HG03558 (cell line): Measurements from ENCODE around the gene MACO1.
"Not testable (repeated sequence)": the region's sequence is repeated elsewhere in the genome, so short reads cannot be mapped to it uniquely, and the experiment has no call there.

ENCODE experiments used
- ATAC-seq: cut with Tn5 transposase; IDR thresholded peaks from one replicate; pipeline ENCODE4 v1.9.1; 2021; ENCODE audit warnings: moderate number of reproducible peaks; ENCODE audit not compliant: unreplicated experiment; ENCODE audit errors: extremely low read depth

MACO1 gene

DNA sequence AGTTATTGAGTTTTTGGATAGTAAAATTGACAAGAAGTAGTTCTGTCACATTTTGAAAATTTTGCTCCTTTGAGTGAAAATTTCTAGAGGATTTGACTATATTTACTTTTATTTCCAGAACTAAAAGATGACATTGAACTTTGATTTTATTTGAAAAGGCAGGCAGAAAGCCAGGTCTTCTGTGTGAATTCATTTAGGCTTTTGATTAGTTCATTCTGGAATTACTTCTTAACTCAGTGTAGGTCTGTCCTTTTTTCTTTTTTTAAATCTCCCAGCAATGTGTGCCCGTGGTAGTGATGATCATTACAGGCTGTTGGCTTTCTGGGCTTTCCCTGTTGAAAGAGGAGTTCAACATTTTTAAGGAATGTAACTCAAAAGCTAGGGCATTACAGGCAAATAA lies 53.8 kb downstream of the MACO1 start:
- no peak for ATAC-seq

DNA sequence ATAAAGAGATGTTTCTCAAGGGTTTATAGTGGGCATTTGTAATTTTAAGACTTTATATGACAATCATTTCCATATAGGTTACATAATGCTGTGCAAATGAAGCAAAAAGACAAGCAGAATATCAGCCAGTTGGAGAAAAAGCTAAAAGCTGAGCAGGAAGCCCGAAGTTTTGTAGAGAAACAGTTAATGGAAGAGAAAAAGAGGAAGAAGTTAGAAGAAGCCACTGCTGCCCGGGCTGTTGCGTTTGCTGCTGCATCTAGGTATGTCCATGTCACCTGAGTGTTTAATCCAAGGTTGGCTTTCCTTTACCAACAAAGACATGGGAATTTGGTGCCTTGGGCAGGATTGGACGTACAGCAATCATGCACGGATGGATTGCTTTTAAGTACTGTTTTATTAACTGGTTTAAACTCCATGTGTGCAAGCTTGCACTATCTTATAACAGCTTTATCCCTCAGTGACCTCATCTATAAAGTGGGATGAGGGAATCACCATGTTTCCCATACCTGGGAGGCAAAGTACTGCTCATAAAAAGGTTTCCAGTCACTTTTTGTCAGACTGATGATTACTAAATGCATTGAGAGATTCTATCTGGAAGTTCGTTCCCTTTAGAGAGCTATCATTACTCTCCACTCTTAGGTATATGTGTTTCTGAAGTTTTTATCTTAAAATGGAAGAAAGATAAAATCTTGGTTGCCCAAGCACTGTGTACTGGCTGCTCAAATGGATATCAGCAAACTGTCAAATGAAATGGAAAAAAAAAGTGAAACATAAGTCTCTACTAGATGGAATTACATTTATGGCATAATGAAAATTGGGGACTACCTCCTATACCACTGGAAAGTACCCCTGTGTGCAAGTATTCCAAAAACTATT lies 55.1 kb downstream of the MACO1 start:
- no peak for ATAC-seq

DNA sequence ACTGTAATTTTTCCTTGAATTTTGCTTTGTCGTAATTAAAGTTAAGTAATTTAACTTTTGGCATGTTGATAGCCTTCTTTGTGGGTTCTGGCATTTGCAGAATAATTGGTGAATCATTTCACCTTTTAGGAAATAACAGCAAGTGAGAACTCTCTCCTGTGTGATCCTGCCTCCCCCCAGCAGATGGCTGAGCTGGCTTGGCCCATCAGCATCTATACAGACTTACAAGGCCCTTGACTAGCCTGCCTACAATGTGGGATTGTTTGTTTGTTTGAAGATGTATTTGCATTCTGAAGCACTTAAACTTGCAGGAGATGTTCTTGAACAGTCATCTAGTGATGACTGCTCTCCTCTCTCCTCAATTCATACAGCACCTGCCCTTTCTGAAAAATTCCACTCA lies 55.9 kb downstream of the MACO1 start:
- no peak for ATAC-seq

DNA sequence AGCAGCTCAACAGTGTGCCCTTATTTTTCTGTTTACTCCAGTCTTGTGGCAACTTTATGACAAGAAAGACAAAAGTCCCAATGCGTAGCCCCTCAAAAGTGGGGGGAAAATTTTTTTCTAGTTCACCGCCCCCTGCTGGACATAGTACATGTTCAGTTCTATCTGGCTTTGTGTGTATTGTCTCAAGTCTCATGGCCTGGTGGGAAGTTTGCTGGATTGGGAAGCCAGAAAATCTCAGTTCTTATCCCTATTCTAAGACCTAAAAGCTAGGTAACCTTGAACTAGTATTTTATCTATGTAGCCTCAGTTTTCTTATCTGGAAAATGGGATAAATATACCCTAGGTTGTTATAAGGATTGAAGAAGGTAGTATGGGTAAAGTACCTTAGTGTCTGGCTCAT lies 56.9 kb downstream of the MACO1 start:
- ATAC-seq = no peak

DNA sequence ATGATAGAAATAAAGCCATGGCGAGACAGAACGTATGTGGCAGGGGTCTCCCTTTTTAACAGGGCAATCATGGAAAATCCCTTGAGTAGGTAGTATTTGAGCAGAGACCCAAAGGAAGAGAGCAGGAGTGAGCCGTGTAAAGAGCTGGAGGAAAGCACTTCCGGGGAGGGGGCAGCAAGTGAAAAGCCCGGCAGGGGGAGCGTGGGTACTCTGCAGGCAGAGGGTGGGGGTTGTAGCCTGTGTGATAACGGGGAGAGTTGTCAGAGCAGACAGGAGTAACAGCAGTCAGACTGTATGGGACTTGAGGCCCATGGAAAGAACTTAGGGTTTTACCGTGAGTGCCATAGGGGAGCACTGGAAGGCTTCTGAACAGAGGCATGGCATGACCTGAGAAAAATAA lies 61.6 kb downstream of the MACO1 start:
- ATAC-seq = no peak

DNA sequence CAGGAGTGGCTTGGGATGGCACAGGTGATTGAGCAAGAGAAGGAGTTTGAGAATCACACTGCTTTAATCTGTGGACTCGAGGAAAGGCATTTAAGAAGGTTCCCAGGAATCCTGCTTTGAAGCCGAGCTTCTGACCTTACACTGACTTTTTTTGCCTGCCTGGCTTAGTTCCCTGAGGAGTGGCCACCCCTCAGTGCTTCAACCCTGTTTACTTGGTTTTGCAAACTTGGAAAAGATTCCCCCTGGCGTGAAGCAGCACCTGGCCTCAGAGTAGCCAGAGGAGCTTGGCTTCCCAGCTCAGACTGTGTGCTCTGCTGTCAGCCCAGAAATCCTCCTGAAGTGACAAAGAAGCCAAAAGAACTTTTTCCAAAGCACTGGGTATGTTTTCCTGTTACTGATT lies 64.3 kb downstream of the MACO1 start:
- ATAC-seq = no peak

DNA sequence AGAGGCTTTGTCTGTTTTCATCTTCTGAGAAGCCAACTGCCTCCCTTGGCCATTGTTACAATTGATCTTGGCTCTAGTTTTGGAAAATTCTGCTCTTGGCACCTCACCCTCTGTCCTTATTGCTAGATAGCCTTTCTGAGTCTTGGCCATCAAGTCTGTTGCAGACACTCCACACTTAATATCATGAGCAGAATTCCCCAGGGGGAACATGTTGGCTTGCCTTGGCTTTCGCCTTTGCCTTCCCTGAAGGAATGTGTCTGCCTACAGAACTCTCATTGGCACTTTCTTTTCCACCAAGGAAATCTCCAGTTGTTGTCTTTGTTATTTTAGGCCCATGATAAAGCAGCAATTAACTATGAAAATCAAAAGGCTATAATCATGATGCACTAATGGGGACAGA lies 70.0 kb downstream of the MACO1 start:
- no peak for ATAC-seq

DNA sequence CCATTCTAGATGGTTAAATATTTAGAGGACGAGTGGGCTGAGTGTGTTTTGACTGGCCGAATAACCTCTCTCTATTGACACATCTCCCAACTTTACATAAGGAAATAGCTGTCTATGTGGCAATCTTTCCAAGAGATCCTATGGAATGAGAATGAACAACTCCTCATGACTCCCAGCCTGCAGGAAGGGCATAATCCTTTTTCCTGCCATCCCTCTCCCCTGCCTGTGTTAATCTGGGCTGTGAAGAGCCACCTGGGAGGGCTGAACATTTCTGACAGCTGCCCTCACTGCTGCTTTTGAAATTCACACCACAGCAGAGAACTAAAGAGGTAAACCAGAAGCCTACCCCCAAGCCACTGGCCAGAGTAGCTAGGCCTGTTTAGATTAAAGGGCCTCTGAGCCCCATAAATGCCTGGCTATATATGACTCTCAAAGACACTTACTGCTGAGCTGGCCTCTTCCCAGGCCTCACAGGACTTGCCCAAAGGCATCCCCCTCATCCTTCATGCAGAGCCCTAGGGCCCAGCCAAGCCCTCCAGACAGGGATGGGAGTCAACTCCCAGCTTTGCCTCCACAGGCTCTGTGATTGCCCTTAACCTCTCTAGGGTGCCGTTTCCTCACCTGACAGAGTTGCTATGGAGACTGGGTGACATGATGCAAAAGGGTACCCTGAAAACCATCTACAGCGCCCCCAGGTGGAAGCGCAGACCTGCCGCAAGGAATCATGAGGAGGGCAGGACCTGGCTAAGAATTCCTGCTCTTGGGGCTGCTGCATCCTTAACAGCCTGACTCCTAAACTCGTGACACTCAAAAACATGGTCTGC lies 70.8 kb downstream of the MACO1 start:
- ATAC-seq = no peak

DNA sequence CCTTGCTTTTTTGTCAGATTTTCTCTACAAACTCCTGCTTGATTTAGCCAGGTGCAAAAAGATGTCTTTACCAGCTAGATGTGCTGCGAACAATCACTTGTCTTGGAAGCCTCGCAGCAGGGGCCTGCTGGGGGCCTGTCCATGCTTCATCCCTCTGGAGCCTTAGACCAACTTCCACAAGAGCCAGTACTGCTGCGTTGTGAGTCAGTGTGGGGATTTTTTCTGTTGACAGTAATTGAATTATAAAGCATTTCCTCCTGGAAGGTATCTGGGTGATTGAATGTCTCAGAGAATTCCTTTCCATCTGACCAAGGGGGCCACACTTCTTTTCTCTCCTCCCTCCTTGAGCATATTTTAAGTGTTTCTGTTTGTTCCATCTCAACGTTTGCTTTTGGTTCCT lies 72.3 kb downstream of the MACO1 start:
- ATAC-seq = no peak

DNA sequence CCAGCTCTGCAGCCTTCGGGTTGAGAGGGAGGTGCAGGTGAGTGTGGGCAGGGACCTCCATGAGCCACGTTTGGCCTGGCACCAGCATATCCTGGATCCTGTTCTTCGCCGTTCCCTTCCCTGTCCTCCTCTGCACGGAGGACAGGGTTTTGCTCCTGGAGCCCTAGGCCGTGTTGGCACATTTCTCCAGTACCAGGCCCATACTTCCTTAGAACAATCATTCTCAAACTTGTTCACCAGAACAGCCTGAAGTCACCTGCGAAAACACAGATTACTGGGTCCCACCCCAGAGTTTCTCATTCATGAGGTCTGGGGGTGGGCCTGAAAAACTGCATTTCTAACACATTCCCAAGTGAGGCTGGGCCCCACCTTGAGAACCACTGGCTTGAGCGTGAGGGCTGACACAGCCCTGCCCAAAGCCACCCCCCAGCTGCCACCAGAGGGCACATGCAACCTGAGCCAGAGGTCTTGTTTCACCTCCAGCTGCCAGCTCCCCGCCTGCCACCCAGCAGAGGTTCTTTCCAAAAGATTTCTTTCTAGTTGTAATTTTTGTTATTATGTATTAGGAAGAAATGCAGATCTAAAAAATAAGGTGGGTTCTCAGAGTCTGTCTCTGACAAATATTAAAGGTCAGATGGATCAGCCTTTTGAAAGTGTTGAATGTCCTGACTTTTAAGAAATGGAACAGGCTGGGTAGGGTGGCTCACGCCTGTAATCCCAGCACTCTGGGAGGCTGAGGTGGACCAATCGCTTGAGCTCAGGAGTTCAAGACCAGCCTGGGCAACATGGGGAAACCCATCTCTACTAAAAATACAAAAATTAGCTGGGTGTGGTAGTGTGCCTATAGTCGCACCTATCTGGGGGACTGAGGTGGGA lies 73.1 kb downstream of the MACO1 start:
- no peak for ATAC-seq

DNA sequence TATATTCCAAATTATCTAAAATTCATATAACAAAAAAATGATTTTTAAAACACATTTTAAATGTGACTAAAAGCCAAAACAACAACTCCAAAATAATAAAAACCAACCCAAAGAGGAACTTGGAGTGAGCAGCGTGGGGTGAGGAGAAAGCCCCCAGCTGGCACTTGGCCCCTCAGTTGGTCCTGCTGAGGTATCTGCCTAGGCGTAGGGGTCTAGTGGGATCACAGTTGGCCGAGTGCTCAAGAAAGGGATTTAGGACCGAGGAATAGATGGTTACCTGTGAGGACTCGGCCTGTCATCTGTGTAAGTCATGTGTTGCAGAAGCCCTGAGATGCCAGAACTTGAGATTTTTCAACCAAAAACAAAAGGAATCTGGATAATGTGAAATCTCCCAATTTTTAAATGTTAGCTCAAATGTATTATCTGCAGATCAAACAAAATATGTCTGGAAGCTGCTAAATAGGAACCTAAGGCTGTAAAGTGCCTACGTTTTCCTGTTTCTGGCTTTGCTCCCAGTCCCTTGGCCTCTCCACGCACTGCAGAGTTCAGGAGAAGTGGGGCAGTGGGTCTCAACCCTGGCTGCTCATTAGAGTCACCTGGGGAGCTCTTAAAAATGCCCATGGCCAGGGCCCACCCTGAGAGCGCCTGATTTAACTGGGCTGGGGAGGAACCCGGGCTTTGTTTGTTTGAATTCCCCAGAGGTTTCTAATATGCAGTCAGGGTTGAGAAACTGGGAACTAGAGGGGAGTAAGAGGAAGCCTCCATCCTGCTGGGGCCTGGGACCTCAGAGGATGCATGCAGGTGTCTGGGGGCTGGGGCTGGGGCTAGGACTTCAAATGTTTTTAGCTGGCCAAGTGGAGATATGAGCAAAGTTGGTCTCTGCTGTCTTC lies 74.3 kb downstream of the MACO1 start:
- no peak for ATAC-seq

DNA sequence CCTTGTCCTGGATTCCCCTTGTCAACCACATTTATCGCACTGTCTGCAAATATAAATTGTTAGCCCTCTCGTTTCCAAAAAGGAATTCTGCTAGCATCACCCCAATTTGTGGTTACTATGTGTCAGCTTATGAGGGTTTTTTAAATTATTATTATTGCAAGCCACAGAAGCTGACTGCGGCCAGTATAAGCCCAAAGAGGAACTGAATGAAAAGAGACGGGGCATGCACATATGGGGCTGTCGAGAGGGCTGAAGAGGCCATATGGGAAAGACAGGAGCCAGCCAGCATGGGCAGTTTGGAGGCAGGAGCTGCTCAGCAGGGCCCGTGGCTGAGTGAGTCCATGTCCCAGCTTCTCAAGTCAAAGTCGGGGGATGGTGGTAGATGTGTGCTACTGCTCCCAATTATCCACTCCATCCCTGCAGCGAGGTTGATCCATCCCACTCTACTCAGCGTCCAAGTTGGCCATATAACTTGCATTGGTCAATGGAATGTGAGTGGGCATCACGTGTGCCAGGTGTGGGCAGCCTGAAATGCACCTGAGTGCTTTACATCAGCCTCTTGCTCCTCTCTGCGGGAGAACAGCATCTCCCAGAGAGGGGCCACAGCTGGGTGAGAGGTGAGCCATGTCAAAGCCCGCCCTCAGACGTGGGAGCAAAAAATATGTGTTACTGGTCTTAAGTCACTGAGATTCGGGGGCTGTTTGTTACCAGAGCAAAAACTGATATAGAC lies 75.1 kb downstream of the MACO1 start:
- no peak for ATAC-seq

DNA sequence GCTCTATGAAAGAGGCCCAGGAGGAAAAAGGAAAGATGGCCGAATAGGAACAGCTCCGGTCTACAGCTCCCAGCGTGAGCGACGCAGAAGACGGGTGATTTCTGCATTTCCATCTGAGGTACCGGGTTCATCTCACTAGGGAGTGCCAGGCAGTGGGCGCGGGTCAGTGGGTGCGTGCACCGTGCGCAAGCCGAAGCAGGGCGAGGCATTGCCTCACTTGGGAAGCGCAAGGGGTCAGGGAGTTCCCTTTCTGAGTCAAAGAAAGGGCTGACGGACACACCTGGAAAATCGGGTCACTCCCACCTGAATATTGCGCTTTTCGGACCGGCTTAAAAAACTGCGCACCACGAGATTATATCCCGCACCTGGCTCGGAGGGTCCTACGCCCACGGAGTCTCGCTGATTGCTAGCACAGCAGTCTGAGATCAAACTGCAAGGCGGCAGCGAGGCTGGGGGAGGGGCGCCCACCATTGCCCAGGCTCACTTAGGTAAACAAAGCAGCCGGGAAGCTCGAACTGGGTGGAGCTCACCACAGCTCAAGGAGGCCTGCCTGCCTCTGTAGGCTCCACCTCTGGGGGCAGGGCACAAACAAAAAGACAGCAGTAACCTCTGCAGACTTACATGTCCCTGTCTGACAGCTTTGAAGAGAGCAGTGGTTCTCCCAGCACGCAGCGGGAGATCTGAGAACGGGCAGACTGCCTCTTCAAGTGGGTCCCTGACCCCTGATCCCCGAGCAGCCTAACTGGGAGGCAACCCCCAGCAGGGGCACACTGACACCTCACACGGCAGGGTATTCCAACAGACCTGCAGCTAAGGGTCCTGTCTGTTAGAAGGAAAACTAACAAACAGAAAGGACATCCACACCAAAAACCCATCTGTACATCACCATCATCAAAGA lies 76.1 kb downstream of the MACO1 start:
- not testable (repeated sequence) for ATAC-seq

DNA sequence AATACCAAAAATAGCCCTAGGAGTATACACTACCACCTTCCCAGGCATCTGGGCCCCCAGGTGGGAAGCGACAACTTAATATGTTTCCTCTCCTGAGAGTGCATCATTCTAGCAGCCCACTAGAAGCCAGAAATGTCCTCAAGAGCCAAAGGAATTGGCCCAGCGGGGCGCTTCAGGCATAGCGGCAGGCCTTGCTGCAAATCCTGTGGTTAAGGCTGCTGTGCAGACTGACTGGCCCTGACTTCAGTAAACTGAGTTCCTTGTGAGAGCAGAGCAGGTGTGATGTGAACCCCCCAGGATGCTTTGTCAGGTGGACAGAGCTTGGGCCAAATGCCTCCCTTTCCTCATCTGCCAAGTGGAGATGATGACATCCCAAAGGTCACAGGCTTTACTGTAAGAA lies 83.0 kb downstream of the MACO1 start:
- no peak for ATAC-seq

DNA sequence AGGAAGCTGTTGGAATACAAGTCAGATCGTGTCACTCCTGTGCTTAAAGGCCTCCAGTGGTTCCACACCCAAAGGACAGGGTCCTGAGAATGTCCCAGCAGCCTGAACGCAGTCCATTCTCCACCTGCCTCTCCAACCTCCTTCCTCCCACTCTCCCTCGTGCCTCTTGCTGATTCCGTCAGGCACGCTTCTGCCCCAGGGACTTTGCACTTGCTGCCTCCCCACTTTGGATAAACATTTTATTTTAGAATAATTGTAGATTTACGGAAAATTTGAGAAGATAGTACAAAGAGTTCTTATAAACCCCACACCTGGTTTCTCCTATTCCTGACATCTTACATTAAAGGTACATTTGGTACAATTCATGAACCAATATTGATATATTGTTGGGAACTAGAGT lies 84.3 kb downstream of the MACO1 start:
- ATAC-seq = no peak

DNA sequence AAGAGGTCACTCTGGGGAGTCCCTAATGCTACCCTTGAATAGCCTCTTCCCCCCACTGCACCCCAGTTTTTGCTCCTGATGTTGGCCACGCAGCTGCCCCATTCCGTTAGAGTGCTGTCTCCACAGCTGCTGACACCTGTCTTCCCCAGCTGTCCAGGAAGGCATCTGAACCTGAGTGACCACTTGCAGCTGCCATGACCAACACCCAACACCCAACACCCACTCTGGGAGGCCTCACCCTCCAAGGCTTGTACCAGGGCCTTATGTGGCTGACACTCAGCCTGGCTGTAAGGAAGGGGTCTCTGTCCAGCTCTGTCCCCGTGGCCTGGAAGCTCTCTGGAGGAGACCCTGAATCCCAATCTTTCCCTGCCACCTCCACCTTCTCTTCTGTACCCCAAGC lies 86.0 kb downstream of the MACO1 start:
- no peak for ATAC-seq

DNA sequence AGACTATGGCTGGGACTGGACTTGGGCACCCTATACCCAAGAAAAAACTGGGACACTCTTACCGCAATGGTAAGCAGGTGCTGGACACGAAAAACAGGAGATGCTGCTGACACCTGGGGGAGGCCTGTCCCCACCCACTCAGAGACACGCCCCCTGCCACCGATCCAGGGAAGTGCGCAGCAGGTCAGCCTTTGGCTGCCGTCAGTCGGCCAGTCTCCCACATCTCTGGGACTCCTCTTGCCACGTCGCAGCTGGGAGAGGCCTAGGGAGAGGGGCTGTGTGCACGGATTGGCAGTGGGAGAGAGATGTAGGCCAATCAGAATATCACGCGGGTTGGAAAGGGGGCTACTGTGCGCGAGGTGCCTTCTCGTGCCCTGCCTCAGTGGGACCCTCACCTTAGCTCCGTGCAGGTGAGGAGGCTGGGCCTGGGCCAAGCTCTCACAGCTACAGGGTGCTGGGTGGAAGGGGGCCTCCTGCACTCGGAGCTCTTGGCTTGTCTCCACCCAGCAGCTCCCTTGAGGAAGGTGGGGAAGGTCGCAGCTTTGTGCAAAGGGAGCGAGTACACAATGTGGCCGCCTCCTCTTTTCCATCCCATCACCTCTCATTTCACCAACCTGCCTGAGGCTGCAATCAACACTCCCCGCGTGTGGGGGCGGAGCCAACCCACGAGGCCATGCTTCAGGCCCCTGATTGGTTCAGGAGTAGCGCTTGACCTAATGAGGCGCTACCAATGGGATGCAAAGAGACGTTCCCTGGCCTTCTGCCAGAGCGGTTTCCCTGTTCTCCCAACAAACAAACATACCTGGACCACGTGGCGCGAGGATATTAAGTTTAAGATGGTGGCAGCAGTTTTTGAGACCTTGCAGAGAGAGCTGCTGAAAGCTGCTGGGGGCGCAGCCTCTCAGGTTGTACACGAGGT lies 87.0 kb downstream of the MACO1 start:
- no peak for ATAC-seq
